ENCODE results near the gene RTF1.

The RTF1 gene

DNA sequence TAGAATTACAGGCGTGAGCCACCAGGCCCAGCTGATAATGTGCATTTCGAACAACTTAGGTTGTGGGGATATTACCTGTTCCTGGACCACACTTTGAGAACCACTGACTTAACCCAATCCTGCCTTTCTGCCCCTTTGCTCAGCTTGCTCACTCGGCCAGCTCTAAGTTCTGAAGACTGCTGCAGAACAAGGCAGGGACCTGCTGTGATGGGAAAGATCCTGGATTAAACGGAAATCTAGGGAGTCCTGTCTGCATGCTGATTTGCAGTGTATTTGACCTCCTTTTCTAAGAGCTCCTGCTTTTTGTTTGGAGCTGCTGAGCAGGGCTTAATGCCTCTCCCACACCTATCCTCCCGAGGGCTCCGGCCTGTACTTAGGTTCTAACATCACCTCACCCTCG lies 93.8 kb downstream of the RTF1 start:
- no peak for DNase-seq

DNA sequence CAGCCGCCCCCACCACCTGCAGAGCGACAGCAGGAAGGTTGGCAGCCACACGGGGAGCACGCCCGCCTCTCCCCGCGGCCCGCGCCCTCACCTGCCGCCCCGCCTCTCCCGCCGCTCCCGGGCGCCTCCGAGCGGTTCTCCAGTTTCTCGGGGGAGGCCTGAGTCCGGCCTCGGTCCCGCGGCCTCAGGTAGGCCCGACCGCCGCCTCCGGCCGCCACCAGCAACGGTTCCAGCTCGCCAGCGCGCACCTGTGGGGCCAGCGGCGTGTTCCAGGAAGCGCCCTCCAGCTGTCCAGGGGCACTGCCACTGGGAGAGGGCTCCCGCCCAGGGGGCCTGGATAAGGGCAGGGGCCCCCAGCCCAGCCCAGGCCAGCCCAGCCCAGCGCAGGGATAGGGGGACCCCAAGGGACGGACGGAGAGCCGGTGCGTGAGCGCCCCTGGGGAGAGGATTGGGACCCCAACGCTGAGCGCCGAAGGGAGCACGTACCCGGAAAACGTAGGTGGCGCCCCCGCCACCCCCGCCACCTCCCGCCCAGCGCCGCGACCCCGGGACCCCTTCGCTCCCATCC lies 94.5 kb downstream of the RTF1 start:
- no peak for DNase-seq

DNA sequence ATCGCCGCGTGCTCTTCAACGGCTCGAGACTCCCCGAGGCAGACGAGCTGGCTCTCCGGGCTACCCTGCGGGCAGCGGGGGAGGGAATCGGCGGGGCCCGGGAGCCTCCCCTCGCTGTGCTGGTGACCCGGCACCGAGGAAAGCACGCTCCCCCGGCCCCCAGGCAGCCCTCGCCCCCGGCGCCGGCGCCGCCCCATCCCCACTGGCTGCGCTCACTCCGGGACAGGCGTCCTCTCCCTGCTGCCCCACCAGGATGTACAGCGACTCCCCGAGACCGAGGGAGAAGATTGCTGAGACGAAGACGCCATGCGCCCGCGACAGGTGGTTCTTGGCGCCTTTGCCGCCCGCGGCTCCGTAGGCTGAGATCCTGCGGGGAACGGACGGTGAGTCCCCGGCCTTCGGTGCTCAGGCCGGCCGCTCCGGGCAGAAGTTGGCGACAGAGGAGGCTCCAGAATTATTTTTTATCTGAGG lies 95.0 kb downstream of the RTF1 start:
- DNase-seq = no peak

GRCh38 chr15:41512512-41512939 lies 95.6 kb downstream of the RTF1 start:
- no peak for DNase-seq

DNA sequence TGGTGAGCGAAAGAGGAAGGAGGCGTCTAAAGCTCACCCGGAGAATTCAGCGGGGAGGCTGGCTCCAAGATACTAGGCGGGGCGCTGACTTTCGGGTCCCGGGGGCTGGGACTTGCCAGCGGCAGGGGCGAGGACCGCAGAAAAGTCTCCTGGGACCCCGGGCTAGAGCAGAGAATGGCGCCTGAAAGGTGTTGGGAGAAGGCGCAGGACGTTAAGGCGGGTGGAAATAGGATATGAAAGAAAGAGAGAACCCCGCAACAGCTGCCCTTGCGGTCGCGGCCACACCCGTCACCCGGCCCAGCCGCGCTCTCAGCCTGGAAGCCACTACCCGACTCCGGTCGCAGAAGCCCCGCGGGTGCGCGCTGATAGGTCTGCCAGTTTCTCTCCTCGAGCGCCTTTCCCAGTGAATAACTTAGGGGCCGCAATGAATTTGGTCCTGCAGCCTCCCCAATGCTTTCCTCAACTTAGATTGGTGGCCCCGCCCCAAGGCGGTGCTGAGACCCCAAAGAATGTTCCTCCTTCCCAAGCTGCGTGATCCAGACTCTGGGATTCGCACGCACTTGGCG lies 96.1 kb downstream of the RTF1 start:
- no peak for DNase-seq

GRCh38 chr15:41513506-41514227 lies 96.8 kb downstream of the RTF1 start, which contains the start of gene LTK:
TSS of gene LTK (minus strand) at chr15:41513827. CDS start at chr15:41513709, 118 bp downstream.
- DNase-seq = no peak

DNA sequence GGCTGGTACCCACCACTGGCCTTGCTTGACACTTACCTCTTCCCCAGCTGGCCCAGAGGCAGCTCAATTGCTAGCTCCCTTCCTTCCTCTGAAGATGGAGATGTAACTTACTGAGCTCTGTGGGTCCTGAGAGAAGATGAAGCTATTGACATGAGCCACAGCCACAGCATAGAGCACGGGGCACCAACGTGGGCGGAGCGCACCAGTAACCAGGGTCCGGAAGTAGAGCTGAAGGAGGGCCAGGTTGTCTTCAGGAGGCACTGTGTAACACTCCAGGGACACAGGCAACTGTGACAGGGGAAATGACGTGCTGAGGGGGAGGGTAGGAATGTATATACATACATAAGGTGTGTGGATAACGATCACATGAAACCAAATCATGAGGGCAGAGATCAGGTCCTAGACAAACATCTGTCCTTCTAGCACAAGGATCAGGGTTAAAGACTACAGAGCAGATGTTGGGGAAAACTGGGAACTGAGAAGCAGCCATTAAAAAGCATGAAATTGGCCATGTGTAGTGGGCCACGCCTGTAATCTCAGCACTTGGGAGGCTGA lies 101.1 kb downstream of the RTF1 start:
- no peak for DNase-seq

DNA sequence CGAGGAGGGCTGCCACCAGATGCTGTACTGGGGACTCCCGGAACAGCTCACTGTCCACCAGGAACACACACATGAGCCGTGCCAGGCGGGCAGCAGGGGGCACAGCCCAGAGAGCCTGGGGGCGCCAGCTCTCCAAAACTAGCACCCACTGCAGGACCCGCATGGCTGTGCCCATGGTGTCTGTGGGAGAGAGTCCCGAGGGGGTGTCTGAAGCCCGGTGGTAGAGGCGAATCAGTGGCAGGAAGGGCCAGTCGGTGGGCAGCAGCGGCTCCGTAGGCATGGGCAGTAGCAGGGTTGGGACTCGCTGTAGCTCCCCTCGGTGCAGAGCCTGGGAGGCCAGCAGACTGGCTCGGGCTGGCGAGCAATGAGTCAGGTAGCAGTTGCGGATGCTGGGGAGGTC lies 103.7 kb downstream of the RTF1 start:
- DNase-seq = no peak

DNA sequence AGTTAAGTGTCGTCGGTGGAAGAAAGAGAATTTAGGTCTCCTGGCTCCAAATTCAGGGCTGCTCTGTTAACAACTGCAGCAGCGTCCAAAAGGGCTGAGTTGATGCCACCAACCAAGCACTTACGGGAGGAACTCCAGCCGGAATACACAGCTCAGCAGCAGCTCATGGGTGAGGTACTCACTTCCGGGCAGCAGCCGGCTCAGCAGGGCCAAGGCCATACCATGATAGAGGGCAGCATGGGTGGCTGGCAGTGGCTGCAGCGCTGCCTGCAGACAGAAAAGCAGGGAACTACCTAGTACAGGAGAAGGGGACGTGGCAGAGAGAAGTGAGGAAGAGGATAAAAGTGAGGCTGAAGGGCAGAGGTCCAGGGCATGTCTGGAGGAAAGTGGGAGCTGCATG lies 104.7 kb downstream of the RTF1 start:
- no peak for DNase-seq

DNA sequence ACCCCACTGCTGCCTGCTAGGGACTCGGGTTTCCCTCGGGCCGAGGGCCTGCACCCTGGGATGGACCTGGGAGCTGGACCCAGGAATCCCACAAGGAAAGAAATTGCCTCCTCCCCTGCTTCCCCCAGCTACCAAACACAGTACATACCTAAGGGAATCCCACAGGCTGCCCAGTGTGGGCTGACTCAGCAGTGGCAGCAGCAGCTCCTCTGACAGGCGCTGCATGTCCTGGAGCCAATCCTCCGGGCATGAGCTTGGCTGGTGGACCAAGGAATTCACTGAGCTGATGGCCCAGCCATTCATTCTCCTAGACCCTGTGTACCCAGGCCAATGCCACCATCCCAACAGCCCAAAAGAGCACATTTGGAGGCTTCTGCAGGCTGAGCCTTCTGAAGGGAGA lies 106.2 kb downstream of the RTF1 start:
- DNase-seq = no peak

DNA sequence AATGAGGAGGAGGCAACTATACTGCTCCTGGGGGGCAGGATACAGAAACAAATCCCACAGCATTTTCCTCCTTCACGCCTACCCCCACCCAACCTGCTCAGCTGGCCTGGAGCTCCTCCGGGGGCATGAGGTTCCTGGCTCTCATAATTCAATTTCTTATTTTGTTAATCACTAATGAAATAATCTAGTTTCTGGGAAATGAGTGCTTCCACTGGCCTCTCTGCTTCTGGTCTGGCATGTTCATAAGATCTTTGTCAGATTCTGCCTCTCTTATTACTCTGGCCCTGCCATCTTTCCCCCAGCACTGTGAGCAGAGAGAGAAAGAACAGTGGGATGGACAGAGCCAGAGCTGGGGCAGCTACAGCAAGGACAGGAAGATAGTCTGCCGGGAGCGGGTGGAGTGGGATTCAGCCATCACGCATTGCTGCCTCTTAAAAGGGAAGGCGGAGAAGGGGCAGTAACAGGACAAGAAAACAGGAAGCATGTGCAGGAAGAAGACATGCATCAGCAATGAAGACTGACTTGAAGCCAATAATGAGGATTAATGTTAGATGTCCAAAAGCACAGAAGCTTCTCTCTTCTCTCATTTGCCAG lies 113.6 kb downstream of the RTF1 start:
- no peak for DNase-seq

Data from activated CD4-positive, alpha-beta T cell treated with anti-CD3 and anti-CD28 coated beads for 1 hour (primary cell).